Astrocyte (in vitro differentiated cells and primary cell): ENCODE data around the gene SPRED1. TPM values are rescaled to one million over a fixed set of nuclear protein-coding genes. Genes with fewer than 3 reads are reported as not detected.
"Not testable (repeated sequence)": the region's sequence is repeated elsewhere in the genome, so short reads cannot be mapped to it uniquely, and the experiment has no call there.

Experiments used
- DNase-seq: peaks from one replicate; pipeline ENCODE4 v3.0.0-alpha.2; 2010; ENCODE audit warnings: low read depth
- FAIRE-seq: peaks from 2 replicates; lab custom pipeline; 2011; peaks lifted over from hg19 to GRCh38; lab: Jason Lieb, UNC
- H2AFZ ChIP-seq: 2 replicates; pipeline ENCODE4 v1.6.0; 2012; ENCODE audit warnings: low read depth, low read length, inconsistent platforms
- H3K27ac ChIP-seq: 2 replicates; pipeline ENCODE4 v1.5.1; 2011; ENCODE audit warnings: low read depth, low read length, inconsistent platforms
- H3K27me3 ChIP-seq: 2 replicates; pipeline ENCODE4 v1.6.0; 2011; ENCODE audit warnings: low read length, inconsistent platforms; ENCODE audit not compliant: insufficient read depth
- H3K36me3 ChIP-seq: 2 replicates; pipeline ENCODE4 v1.5.1; 2011; ENCODE audit warnings: low read length, inconsistent platforms; ENCODE audit not compliant: insufficient read depth
- H3K4me1 ChIP-seq: 2 replicates; pipeline ENCODE4 v1.5.1; 2011; ENCODE audit warnings: low read length, inconsistent platforms; ENCODE audit not compliant: insufficient read depth
- H3K4me2 ChIP-seq: 2 replicates; pipeline ENCODE4 v1.6.0; 2012; ENCODE audit warnings: low read length, inconsistent platforms
- H3K4me3 ChIP-seq: 2 replicates; pipeline ENCODE4 v1.5.1; 2011; ENCODE audit warnings: low read depth, mild to moderate bottlenecking, low read length, inconsistent platforms; ENCODE audit not compliant: insufficient read depth
- H3K79me2 ChIP-seq: 2 replicates; pipeline ENCODE4 v1.6.0; 2012; ENCODE audit warnings: mild to moderate bottlenecking, low read length, inconsistent platforms; ENCODE audit not compliant: insufficient read depth
- H3K9ac ChIP-seq: 2 replicates; pipeline ENCODE4 v1.6.0; 2012; ENCODE audit warnings: mild to moderate bottlenecking, low read length, inconsistent platforms
- H3K9me3 ChIP-seq: 2 replicates; pipeline ENCODE4 v1.5.1; 2012; ENCODE audit warnings: low read depth, mild to moderate bottlenecking, low read length, inconsistent platforms; ENCODE audit not compliant: insufficient read depth
- H4K20me1 ChIP-seq: 2 replicates; pipeline ENCODE4 v1.6.0; 2012; ENCODE audit warnings: low read length, inconsistent platforms; ENCODE audit not compliant: insufficient read depth
- H3K27ac Mint-ChIP-seq: one replicate; pipeline ENCODE4 v1.8.0; 2021; ENCODE audit warnings: mild to moderate bottlenecking, mixed read lengths; ENCODE audit not compliant: unreplicated experiment
- H3K27me3 Mint-ChIP-seq: one replicate; pipeline ENCODE4 v1.8.0; 2021; ENCODE audit warnings: low read depth, mixed read lengths; ENCODE audit not compliant: unreplicated experiment
- H3K36me3 Mint-ChIP-seq: one replicate; pipeline ENCODE4 v1.8.0; 2021; ENCODE audit warnings: low read depth, mixed read lengths; ENCODE audit not compliant: unreplicated experiment
- H3K4me1 Mint-ChIP-seq: one replicate; pipeline ENCODE4 v1.8.0; 2021; ENCODE audit warnings: low read depth, mixed read lengths; ENCODE audit not compliant: unreplicated experiment
- H3K4me3 Mint-ChIP-seq: one replicate; pipeline ENCODE4 v1.8.0; 2021; ENCODE audit warnings: mild to moderate bottlenecking, moderate library complexity, mixed read lengths; ENCODE audit not compliant: unreplicated experiment
- H3K9me3 Mint-ChIP-seq: one replicate; pipeline ENCODE4 v1.8.0; 2021; ENCODE audit warnings: mild to moderate bottlenecking, mixed read lengths; ENCODE audit not compliant: unreplicated experiment
- CTCF ChIP-seq: IDR thresholded peaks from 2 replicates; pipeline ENCODE4 v1.5.1; 2011; ENCODE audit warnings: low read depth, mild to moderate bottlenecking, inconsistent platforms, low read length, moderate library complexity; ENCODE audit not compliant: insufficient read depth
- EZH2 ChIP-seq: IDR thresholded peaks from 2 replicates; pipeline ENCODE4 v1.6.1; 2012; ENCODE audit warnings: mild to moderate bottlenecking, low read length, inconsistent platforms; ENCODE audit not compliant: insufficient read depth
- total RNA-seq: library from RNA; stranded (reverse); gene quantifications from 2 replicates; pipeline ENCODE4 v1.2.1, GENCODE V29; 2021

The SPRED1 gene
- total RNA-seq, 1 donor from 2014 or later, result 31.7 TPM

GRCh38 chr15:38229705-38230310, 22.8 kb upstream of the SPRED1 start:
- Mint-ChIP-seq H3K4me3 (no peak overlapping the region), H3K36me3 (no peaks in the 10 kb centered on the region), H3K27me3 (no peaks in the 10 kb centered on the region), H3K4me1 (peaks cover 6% of the 10 kb centered on the region), H3K9me3 (no peaks in the 10 kb centered on the region), H3K27ac (no peak overlapping the region)
- Histone ChIP-seq H3K4me1 (peaks cover 6% of the 10 kb centered on the region), H2AFZ (no peak overlapping the region), H3K27ac (no peak overlapping the region), H4K20me1 (no peaks in the 10 kb centered on the region), H3K36me3 (no peaks in the 10 kb centered on the region), H3K79me2 (no peaks in the 10 kb centered on the region), H3K9ac (no peak overlapping the region), H3K9me3 (no peaks in the 10 kb centered on the region), H3K4me3 (no peak overlapping the region), H3K27me3 (no peaks in the 10 kb centered on the region), H3K4me2 (no peak overlapping the region)
- FAIRE-seq (peak; percentile 20), DNase-seq (no peak)
- TF ChIP-seq CTCF, result no peak
- TF ChIP-seq EZH2, result no peak

GRCh38 chr15:38231436-38231835, 21.2 kb upstream of the SPRED1 start:
- no peaks in the 10 kb centered on the region for H3K36me3 Mint-ChIP-seq
- H4K20me1 ChIP-seq, result no peaks in the 10 kb centered on the region
- no peaks in the 10 kb centered on the region for H3K9me3 ChIP-seq

GRCh38 chr15:38237021-38237420, 15.6 kb upstream of the SPRED1 start:
- not testable (repeated sequence) for H3K36me3 Mint-ChIP-seq, H2AFZ ChIP-seq, H3K9me3 Mint-ChIP-seq, H3K27me3 ChIP-seq, DNase-seq, H3K4me2 ChIP-seq, H3K79me2 ChIP-seq, H4K20me1 ChIP-seq, H3K27ac ChIP-seq, FAIRE-seq, H3K9ac ChIP-seq, H3K9me3 ChIP-seq, H3K27ac Mint-ChIP-seq, H3K4me1 ChIP-seq, H3K27me3 Mint-ChIP-seq, H3K4me1 Mint-ChIP-seq, H3K4me3 Mint-ChIP-seq, H3K36me3 ChIP-seq, H3K4me3 ChIP-seq

More at GRCh38 chr15:38231436-38231835, 21.2 kb upstream of the SPRED1 start:
- Histone ChIP-seq H3K27ac (no peak overlapping the region), H3K79me2 (no peaks in the 10 kb centered on the region), H3K4me1 (peaks cover 6% of the 10 kb centered on the region), H2AFZ (no peak overlapping the region), H3K4me3 (no peak overlapping the region), H3K27me3 (no peaks in the 10 kb centered on the region), H3K36me3 (no peaks in the 10 kb centered on the region), H3K9ac (no peak overlapping the region), H3K4me2 (no peak overlapping the region)
- Mint-ChIP-seq H3K4me1 (peaks cover 6% of the 10 kb centered on the region), H3K4me3 (no peak overlapping the region), H3K27ac (no peak overlapping the region), H3K9me3 (no peaks in the 10 kb centered on the region), H3K27me3 (no peaks in the 10 kb centered on the region)
- TF ChIP-seq CTCF (no peak), EZH2 (no peak)
- FAIRE-seq, result no peak
- DNase-seq, result no peak
